ENCODE results near the gene MX1. TPM values are rescaled to one million over a fixed set of nuclear protein-coding genes. Genes with fewer than 3 reads are reported as not detected.

Gene MX1
- total RNA-seq, 1 experiment from 2014 or later: 6.4 TPM

- intact Hi-C loops (cut with micrococcal nuclease; ENCODE audit: unreplicated experiment): loop anchor here (10.0 kb wide), 1 partner anchor 96 kb away; no protein-coding TSS in a partner anchor
Measured at GRCh38 chr21:41508415-41509144, 82.5 kb downstream of the MX1 start.

More at GRCh38 chr21:41508415-41509144, 82.5 kb downstream of the MX1 start:
- Histone ChIP-seq H3F3A (ENCODE audit: insufficient read depth, low read depth) (no peaks in the 10 kb centered on the region), H3K36me3 (ENCODE audit: low read depth) (no peaks in the 10 kb centered on the region), H3K79me2 (ENCODE audit: low read depth) (no peaks in the 10 kb centered on the region), H4K20me1 (ENCODE audit: insufficient read depth) (no peaks in the 10 kb centered on the region), H3K4me3 (peak overlapping the region; percentile 61; the same call in 1 of the 2 replicates), H3K27me3 (ENCODE audit: insufficient read depth, low read depth) (no peaks in the 10 kb centered on the region; the same call in 1 of the 2 replicates), H2AFZ (peak overlapping the region; percentile 80; the same call in 1 of the 2 replicates), H3K27ac (no peak overlapping the region), H3K4me1 (replicated peaks; ENCODE audit: insufficient read depth) (no peaks in the 10 kb centered on the region), H3K9me3 (ENCODE audit: insufficient read depth, low read depth) (no peaks in the 10 kb centered on the region), H3K9me2 (ENCODE audit: insufficient read depth) (no peaks in the 10 kb centered on the region), H3K4me2 (peak overlapping the region; percentile 82)
- no peak for DNase-seq
- POLR2A ChIA-PET (ENCODE audit: unreplicated experiment): interaction anchor here (0.5 kb wide), 1 partner anchor 201 kb away, joined by 8 read pairs; no protein-coding TSS in a partner anchor
- BruUV-seq (replicated peaks): no TSS peak
- TF ChIP-seq CTCF (conservative IDR thresholded peaks at IDR 0.05) (no peak), EZH2 (IDR thresholded peaks at IDR 0.05; ENCODE audit: low read depth) (no peak)
- CTCF ChIA-PET: no interaction called here

Other genes starting within 250 kb of the MX1 start
- gene FAM3B, start 109.4 kb upstream of the MX1 start, total RNA-seq (2021): not detected in 2 replicates
- gene MX2, start 64.2 kb upstream of the MX1 start, total RNA-seq (2021): 2.5 and 3.4 TPM in 2 replicates
- gene TMPRSS2, start 81.9 kb downstream of the MX1 start, total RNA-seq (2021): 0.61 and 0.78 TPM in 2 replicates

Measured in PC-9 (cell line).